Cerebellar cortex (tissue), 1 donor: Measurements from ENCODE around the gene GATA6.
"Not testable (repeated sequence)": the region's sequence is repeated elsewhere in the genome, so short reads cannot be mapped to it uniquely, and the experiment has no call there.

Experiments
- DNase-seq: peaks from one replicate; pipeline ENCODE4 v3.0.0-alpha.2; 2015; ENCODE audit warnings: low spot score

The GATA6 gene

DNA sequence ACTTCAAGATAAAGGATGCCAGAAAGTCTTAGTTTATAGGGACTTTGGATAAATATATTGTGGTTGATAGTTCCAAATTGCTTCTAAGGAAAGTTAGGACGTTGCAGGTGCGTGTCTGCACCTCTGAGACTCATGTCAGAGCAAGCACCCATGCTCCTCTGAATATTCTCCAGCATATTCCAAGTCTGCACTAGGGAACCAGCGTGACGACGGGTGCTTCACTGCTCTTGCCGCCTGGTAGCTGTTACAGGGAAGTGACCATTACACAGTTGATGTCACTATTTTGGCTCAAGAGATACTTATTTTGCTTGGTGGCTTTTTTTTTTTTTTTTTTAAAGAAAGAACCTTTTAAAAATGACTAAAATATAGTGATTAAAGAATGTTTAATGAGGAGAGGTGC, 35.6 kb downstream of the GATA6 start:
- no peak for DNase-seq

- DNase-seq: no peak
Observed at GRCh38 chr18:22207021-22207758, 37.8 kb downstream of the GATA6 start.

GRCh38 chr18:22210311-22210754, 40.9 kb downstream of the GATA6 start:
- no peak for DNase-seq

DNA sequence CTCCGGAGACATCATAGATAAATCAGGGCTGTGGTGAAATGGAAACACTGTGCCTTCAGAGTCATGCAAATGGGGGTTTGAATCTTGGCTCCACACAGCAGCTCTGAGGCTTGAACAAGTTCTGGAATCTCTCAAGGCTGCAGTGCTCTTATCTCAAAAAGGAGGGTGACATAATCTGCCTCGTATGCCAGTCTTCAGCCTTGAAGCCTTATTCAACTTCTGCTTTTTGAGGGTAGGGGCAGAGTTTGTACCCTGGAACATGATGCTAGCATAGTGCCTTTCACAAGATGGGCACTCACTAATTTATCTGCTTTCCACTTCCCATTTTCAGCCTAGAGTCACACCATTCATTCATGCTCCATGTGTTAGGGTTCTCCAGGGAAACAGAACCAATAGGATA, 42.3 kb downstream of the GATA6 start:
- DNase-seq: no peak

DNA sequence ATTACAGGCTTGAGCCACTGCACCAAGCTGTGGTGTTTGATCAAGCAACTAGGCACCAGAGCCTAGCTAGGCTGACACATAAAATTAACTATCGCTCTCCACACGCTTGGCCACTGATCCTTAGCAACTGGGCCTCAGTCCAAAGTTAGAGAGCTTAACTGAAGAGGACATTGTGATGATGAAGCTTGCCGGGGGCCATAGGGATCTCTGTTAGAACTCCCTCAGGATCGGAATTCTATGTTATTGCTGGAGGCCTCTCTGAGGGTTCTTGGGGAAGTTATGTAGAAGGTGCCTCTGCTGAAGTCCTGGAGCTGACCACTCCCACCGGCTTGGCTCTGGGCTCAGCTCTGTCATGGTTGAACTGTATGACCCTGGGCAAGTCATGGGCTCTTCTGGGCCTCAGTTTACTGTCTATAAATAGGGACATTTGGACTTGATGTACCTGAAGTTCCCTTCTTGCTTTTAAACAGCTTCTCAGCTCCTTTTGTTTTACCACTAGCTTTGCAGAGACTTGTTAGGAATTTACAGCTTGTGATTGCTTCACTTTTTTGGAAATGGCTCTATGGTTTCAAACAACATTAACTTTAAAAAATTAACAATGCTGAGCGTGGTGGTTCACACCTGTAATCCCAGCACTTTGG, 44.1 kb downstream of the GATA6 start:
- no peak for DNase-seq

- DNase-seq: no peak
Observed at GRCh38 chr18:22214731-22215528, 45.5 kb downstream of the GATA6 start.

- no peak for DNase-seq
Observed at GRCh38 chr18:22218835-22219234, 49.4 kb downstream of the GATA6 start.

GRCh38 chr18:22219568-22220355, 50.4 kb downstream of the GATA6 start:
- no peak for DNase-seq

DNA sequence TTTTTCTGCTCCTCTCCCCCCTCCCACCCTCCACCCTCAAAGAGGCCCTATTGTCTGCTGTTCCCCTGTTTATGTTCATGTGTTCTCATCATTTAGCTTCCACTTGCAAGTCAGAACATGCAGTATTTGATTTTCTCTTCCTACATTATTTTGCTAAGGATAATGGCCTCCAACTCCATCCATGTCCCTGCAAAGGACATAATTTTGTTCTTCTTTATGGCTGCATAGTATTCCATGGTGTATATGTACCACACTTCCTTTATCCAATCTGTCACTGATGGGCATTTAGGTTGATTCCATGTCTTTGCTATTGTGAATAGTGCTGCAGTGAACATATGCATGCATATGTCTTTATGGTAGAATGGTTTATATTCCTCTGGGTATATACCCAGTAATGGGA, 51.2 kb downstream of the GATA6 start:
- DNase-seq: not testable (repeated sequence)

DNA sequence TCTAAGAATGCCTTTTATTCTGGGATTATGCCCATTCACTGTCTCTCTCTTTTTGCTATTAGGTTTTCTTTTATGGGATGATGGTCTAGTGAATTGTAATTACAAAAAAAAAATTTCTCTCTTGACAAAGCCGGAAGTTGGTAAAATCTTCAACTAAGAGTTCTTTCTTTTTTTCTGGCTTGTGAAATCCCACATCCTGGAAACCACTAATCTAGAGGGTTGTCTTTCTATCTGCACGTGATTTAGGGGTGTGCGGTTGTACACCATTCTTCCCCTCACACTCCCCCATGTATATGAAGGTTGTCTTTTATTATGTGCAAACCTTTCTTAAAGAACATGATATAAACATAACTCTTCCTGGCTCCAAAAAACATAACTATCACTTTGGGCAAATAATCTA, 52.0 kb downstream of the GATA6 start:
- no peak for DNase-seq

- no peak for DNase-seq
Observed at GRCh38 chr18:22223254-22223964, 54.0 kb downstream of the GATA6 start.

GRCh38 chr18:22223965-22224322, 54.6 kb downstream of the GATA6 start:
- no peak for DNase-seq

GRCh38 chr18:22224339-22224738, 55.0 kb downstream of the GATA6 start:
- DNase-seq: no peak

DNA sequence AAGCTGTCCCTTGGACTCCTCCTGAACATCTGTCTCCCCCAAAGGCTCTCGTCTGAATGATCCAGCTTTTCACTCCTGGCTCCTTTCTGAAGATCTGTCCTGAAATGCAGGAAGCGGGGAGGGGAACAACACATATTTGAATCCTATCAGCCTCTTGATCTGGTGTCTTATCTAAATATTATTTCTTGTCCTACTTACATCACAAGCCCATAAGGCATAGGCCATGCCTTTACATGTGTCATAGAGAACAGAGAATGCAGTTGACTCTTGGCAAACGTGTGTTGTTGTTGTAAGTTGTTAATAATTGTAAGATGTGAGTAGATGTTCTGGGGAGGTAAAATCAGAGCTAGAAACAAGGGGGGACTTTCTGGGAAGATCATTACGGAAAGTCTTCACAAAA, 57.4 kb downstream of the GATA6 start:
- DNase-seq: no peak

- DNase-seq: no peak
Observed at GRCh38 chr18:22228976-22229375, 59.6 kb downstream of the GATA6 start.

- no peak for DNase-seq
Observed at GRCh38 chr18:22229456-22230124, 60.2 kb downstream of the GATA6 start.

GRCh38 chr18:22230471-22230945, 61.1 kb downstream of the GATA6 start:
- no peak for DNase-seq

GRCh38 chr18:22233266-22233665, 63.9 kb downstream of the GATA6 start:
- DNase-seq: no peak

DNA sequence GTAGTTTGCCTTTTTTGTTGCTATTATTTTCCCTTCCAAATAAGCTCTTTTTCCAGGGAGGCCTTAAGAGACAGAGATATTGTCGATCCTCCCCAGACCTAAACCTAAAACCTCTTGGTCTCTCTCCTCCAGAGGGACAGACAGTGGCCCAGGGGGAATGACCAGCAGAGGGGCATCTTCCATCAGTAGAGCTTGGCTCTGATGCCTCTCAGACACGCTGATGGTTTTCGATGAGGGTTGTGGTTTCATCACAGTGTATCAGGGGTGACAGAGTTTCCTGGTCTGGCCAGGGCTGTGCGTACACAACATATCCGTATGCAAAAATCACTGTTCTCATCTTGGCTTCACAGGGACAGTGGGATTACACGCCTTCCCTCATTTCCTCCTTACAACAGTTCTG, 68.6 kb downstream of the GATA6 start:
- DNase-seq: no peak

DNA sequence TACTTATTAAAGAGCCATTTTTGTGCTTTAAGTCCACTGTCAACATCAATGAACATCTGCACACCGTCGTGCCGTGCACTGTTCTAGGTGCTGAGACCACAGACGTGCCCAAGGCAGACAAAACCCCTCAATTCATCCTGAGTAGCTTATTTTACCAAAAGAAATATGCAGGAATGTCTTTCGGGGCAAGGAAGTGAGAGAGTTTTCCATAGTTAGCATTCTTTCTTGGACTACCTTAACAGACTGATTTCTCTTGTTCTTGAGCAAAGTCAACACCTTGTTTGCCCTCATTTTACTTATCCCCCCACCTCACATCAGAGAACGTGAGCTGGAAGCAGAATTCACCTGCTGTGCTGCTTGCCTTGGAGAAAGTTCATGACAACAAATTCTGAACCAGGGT, 69.3 kb downstream of the GATA6 start:
- no peak for DNase-seq

DNA sequence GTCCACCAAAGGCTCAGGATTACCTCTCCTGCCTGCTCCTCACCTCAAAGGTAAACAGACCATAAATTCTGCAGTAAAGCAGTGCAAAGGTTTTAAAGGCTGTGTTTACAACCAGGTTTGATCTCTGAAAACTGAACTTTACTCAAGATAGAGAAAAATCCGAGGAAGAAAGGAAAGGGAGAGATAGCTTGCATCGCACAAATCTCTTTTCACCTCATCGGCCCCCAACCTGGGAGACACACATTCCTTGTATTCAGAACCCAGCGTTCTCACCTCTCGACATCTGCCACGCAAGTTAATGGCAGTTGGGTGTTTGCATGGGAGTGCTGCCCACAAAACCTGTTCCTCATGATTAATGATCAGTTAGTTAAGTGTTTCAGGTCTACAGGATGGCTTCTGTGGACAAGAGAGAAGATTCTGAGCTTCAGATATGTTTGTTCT, 72.6 kb downstream of the GATA6 start:
- DNase-seq: no peak
